SK-N-MC (cell line): ENCODE results near the gene EXOSC2.

Source experiments
- EZH2 ChIP-seq: fragments of 200-600 bp; sonication (generic); IDR thresholded peaks from one replicate; pipeline ENCODE4 v1.6.1; 2017; ENCODE audit warnings: antibody characterized with exemption
- FOXP2 ChIP-seq: optimal IDR thresholded peaks from 2 replicates; pipeline ENCODE3; 2011; ENCODE audit warnings: mild to moderate bottlenecking, moderate library complexity; ENCODE audit not compliant: insufficient read depth; ENCODE audit errors: extremely low read length, control extremely low read depth
- POLR2AphosphoS5 ChIP-seq: IDR thresholded peaks from 2 replicates; pipeline ENCODE4 v1.6.1; 2012; ENCODE audit warnings: mild to moderate bottlenecking, low read depth, low read length, borderline replicate concordance

GRCh38 chr9:130665431-130666392 is 27.9 kb upstream of the EXOSC2 start:
- peak; percentile 98 for TF ChIP-seq EZH2
- no peak for TF ChIP-seq POLR2AphosphoS5
- TF ChIP-seq FOXP2, result no peak
